SU-DHL-6 (cell line): ENCODE data around the gene ARNT2.

Source experiments
- H2AFZ ChIP-seq: fragments of 200-600 bp; sonication (generic); 2 replicates; pipeline ENCODE4 v1.6.1; 2014; ENCODE audit warnings: low read depth, mild to moderate bottlenecking, moderate library complexity, mixed read lengths, antibody characterized with exemption, low read length; ENCODE audit not compliant: severe bottlenecking
- H3F3A ChIP-seq: fragments of 200-600 bp; shearing (Covaris generic); 2 replicates; pipeline ENCODE4 v1.6.0; 2016; ENCODE audit warnings: antibody characterized with exemption, mild to moderate bottlenecking; ENCODE audit not compliant: insufficient read depth
- H3K27ac ChIP-seq: fragments of 200-600 bp; sonication (generic); 2 replicates; pipeline ENCODE4 v1.5.1; 2016; ENCODE audit warnings: low read depth, mild to moderate bottlenecking, low read length, moderate library complexity, mixed read lengths
- H3K27me3 ChIP-seq: fragments of 200-600 bp; sonication (generic), shearing (Covaris generic); 2 replicates; pipeline ENCODE4 v1.6.0; 2014; ENCODE audit warnings: mild to moderate bottlenecking, low read length
- H3K36me3 ChIP-seq: fragments of 200-600 bp; sonication (generic); 2 replicates; pipeline ENCODE4 v1.6.1; 2014; ENCODE audit warnings: mild to moderate bottlenecking, low read length, mixed read lengths
- H3K4me2 ChIP-seq: fragments of 300-600, 200-600 bp; shearing (Covaris generic), sonication (generic); 2 replicates; pipeline ENCODE4 v1.6.0; 2014; ENCODE audit warnings: low read length, low read depth, mild to moderate bottlenecking; ENCODE audit not compliant: poor library complexity, severe bottlenecking
- H3K4me3 ChIP-seq: fragments of 200-600 bp; sonication (generic); 2 replicates; pipeline ENCODE4 v1.5.1; 2014; ENCODE audit warnings: antibody characterized with exemption, low read length, mild to moderate bottlenecking, mixed read lengths; ENCODE audit not compliant: insufficient read depth, poor library complexity, severe bottlenecking
- H3K79me2 ChIP-seq: fragments of 200-600 bp; sonication (generic); 2 replicates; pipeline ENCODE4 v1.6.1; 2014; ENCODE audit warnings: mild to moderate bottlenecking, low read length, moderate library complexity; ENCODE audit not compliant: insufficient read depth
- H3K9ac ChIP-seq: fragments of 200-600 bp; sonication (generic); 2 replicates; pipeline ENCODE4 v1.7.0; 2014; ENCODE audit warnings: mild to moderate bottlenecking, low read length
- H3K9me2 ChIP-seq: fragments of 200-600 bp; sonication (generic); replicated peaks from 2 replicates; pipeline ENCODE4 v1.6.1; 2014; ENCODE audit warnings: low read length; ENCODE audit not compliant: insufficient read depth
- H3K9me3 ChIP-seq: fragments of 200-600 bp; sonication (generic); 2 replicates; pipeline ENCODE4 v1.6.1; 2014; ENCODE audit warnings: low read length, mixed read lengths; ENCODE audit not compliant: insufficient read depth
- H4K20me1 ChIP-seq: fragments of 200-600 bp; sonication (generic); 2 replicates; pipeline ENCODE4 v1.6.1; 2014; ENCODE audit warnings: low read depth, mild to moderate bottlenecking, antibody characterized with exemption, low read length, moderate library complexity, mixed read lengths
- CTCF ChIP-seq: fragments of 200-600 bp; sonication (generic); IDR thresholded peaks from one replicate; pipeline ENCODE4 v1.5.1; 2017; ENCODE audit warnings: antibody characterized with exemption, mild to moderate bottlenecking, low read length, moderate library complexity; ENCODE audit not compliant: insufficient read depth, poor library complexity, severe bottlenecking
- EZH2phosphoT487 ChIP-seq: fragments of 200-600 bp; sonication (generic), shearing (Covaris generic); conservative IDR thresholded peaks from 2 replicates; pipeline ENCODE4 v1.6.1; 2018; ENCODE audit warnings: mild to moderate bottlenecking, antibody characterized with exemption, low read length, moderate library complexity, mixed read lengths

ARNT2 gene

GRCh38 chr15:80576519-80577090 lies 172.4 kb downstream of the ARNT2 start:
- H3K4me3 ChIP-seq = no peak overlapping the region
- TF ChIP-seq CTCF (no peak), EZH2phosphoT487 (no peak)
- no peak overlapping the region for H2AFZ ChIP-seq
- no peaks in the 10 kb centered on the region for H4K20me1 ChIP-seq
- H3F3A ChIP-seq = no peaks in the 10 kb centered on the region
- H3K27me3 ChIP-seq = no peaks in the 10 kb centered on the region
- no peak overlapping the region for H3K4me2 ChIP-seq
- no peaks in the 10 kb centered on the region for H3K9me3 ChIP-seq
- no peak overlapping the region for H3K27ac ChIP-seq
- H3K9me2 ChIP-seq = no peaks in the 10 kb centered on the region
- H3K9ac ChIP-seq = no peak overlapping the region
- H3K79me2 ChIP-seq = no peaks in the 10 kb centered on the region
- no peaks in the 10 kb centered on the region for H3K36me3 ChIP-seq

GRCh38 chr15:80577552-80578205 lies 173.5 kb downstream of the ARNT2 start:
- Histone ChIP-seq H3K27me3 (no peaks in the 10 kb centered on the region), H3K36me3 (no peaks in the 10 kb centered on the region), H3K4me3 (no peak overlapping the region), H4K20me1 (no peaks in the 10 kb centered on the region), H2AFZ (no peak overlapping the region), H3K27ac (no peak overlapping the region), H3K9ac (no peak overlapping the region), H3K4me2 (no peak overlapping the region), H3K9me3 (no peaks in the 10 kb centered on the region), H3K79me2 (no peaks in the 10 kb centered on the region), H3F3A (no peaks in the 10 kb centered on the region), H3K9me2 (no peaks in the 10 kb centered on the region)
- TF ChIP-seq CTCF (no peak), EZH2phosphoT487 (no peak)

- Histone ChIP-seq H3F3A (no peaks in the 10 kb centered on the region), H2AFZ (no peak overlapping the region), H3K9me2 (no peaks in the 10 kb centered on the region), H3K36me3 (no peaks in the 10 kb centered on the region), H3K9me3 (no peaks in the 10 kb centered on the region), H3K79me2 (no peaks in the 10 kb centered on the region), H3K27me3 (no peaks in the 10 kb centered on the region), H3K4me2 (no peak overlapping the region), H3K4me3 (no peak overlapping the region), H3K9ac (no peak overlapping the region), H3K27ac (no peak overlapping the region), H4K20me1 (no peaks in the 10 kb centered on the region)
- TF ChIP-seq CTCF (no peak), EZH2phosphoT487 (no peak)
Observed at GRCh38 chr15:80578206-80578595, 174.0 kb downstream of the ARNT2 start.
